Measurements from ENCODE around the gene SRSF1. TPM values are rescaled to one million over a fixed set of nuclear protein-coding genes. Genes with fewer than 3 reads are reported as not detected.
"Not testable (repeated sequence)": the region's sequence is repeated elsewhere in the genome, so short reads cannot be mapped to it uniquely, and the experiment has no call there.

Gene SRSF1
- total RNA-seq, 1 experiment from 2014 or later: 373 TPM

DNA sequence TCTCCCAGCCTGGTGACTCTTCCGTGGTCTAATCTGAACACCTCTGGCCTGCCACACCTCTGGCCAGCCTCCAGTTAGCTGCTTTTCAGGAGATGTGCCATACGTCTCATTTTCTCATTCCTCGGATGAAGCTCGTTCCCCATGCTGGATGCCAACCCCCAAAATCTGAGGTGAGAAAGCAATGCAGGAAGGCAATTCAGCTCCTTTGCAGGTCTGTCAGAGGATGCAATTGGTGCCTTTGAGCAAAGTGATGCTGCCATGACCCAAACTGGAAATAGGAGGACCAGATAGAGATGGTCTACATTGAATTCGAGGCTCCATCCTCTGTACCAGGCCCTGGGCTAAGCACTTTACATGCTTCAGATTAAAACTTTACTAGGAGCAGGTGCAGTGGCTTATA lies 40.8 kb downstream of the SRSF1 start:
- DNase-seq (ENCODE audit: low read depth): no peak

DNA sequence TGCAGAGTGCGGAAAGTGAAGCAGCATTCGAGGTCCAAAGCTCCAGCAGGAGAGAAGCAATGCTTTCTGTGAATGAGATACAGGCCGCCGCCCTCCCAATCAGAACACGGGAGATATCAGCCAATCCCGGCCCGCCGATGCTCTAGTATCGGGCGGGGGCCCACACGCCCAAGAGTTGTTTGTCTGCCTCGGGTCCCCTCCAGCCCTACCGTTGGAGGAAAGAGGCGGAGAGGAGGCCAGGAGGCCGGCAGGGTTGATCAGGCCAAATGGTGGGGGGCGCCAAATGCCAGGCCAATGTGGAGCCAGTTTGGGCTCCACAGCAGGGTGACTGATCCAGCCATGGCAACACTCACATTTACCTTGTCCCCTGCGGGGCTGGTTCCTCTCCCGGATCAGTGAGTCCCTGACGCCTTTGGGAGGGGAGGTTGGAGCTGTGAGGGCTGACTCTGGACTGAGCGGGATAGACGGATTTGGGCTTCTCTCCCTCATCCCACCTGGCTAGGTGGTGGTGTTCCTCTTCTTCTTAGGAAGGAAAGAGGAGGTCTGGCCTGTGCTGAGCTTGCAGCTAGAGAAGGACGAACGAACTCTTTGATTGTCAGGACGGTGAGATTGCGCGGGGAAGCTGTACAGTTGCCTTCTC lies 41.4 kb downstream of the SRSF1 start:
- DNase-seq (ENCODE audit: low read depth): no peak

DNA sequence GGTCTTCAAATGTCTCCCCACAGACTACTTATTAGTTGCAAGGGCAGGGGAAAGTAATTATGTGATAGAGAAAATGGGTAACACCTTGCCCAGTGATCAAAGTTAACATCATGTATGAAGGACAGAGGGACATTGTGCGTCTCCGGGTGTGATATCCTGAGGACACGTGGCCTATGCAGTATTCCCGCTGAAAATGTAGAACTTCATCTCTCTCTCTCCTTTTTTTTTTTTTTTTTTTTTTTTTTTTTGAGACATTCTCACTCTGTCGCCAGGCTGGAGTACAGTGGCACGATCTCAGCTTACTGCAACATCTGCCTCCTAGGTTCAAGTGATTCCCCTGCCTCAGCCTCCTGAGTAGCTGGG lies 43.9 kb downstream of the SRSF1 start:
- DNase-seq (ENCODE audit: low read depth): no peak

DNA sequence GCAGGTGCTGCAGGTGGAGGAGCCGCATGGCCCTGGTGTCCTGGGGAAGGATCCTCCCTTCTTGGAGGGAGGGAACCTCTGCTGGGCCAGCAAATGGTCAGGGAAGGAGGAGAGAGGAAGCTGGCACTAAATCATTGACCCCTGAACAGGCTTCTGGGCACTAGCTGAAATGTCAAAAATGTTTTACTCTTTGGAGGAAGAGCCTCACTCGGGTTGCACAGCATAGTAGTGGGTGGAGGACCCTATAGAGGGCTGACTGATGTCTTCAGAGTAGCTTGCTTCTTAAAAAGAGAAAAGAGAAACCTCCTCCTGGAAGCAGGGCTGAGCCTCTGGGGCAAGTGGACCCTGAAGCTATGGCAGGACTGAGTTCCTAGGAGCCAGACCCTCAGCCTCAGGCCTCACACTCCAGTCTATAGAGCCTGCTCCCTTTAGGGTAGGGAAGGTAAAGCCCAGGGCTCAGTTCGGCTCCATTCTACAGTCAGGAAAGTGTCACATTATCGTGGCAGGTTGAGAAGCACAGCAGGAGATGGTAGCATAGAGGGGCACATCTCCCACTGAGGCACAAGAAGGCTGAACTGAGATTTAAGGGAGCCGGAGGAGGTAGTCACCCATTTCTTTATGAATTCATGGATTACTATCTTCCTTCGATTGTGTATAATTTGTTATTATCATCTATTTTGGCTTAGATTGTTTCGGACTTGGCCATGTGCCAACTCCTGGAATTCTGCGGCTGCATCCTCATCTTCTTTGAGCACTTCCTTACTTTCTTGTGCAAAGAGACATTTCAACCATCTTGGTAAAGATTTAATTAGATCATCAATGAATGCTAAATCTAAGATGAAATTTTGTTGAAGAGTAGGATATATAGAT lies 44.5 kb downstream of the SRSF1 start:
- DNase-seq (ENCODE audit: low read depth): no peak

DNA sequence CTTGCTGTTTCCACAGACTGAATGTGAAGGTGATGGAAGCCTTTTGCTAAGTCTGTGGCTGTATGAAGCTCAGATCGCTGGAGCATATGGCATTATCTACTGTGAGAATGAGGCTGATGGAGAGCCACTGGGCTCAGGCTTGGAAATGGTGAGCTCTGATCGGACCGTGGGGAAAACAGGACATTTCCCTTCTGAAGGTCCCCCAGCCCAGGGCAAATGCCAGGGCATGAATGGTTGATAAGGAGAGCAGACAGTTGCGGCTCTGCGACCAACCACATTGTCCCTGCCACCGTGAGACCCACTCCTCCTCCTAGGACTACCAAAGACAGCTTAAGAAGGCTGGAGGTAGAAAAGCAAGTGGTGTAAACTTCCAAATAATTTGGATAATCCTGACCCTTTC lies 47.1 kb downstream of the SRSF1 start:
- DNase-seq (ENCODE audit: low read depth): no peak

DNA sequence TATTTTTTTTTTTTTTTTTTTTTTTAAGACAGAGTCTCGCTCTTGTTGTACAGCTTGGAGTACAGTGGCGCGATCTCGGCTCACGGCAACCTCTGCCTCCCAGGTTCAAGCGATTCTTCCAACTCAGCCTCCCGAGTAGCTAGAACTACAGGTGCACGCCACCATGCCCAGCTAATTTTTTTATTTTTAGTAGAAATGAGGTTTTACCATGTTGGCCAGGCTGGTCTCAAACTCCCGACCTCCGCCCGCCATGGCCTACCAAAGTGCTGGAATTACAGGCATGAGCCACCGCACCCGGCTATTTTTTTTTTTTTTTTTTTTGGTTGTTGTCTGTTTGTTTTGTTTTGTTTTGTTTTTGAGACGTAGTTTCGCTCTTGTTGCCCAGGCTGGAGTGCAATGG lies 48.7 kb downstream of the SRSF1 start:
- DNase-seq (ENCODE audit: low read depth): not testable (repeated sequence)

DNA sequence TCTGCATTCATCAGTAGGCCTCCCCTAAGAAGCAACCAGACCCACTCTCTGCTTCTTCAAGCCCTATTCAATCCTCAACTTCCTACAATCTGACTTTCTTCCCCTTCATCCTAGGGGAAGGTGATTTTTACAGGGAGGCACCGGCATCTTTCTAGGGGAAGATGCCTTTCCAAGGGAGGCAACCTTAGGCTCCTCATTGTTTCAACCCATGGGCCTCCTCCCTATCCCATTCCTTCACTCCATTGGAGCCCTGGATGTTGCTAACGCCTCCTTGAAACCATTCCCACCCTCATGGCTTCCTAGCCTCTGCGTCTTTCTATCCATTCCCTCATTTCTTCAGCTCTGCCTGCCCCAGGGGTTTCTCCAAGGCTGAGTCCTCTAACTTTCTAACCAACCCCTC lies 49.2 kb downstream of the SRSF1 start:
- DNase-seq (ENCODE audit: low read depth): no peak

DNA sequence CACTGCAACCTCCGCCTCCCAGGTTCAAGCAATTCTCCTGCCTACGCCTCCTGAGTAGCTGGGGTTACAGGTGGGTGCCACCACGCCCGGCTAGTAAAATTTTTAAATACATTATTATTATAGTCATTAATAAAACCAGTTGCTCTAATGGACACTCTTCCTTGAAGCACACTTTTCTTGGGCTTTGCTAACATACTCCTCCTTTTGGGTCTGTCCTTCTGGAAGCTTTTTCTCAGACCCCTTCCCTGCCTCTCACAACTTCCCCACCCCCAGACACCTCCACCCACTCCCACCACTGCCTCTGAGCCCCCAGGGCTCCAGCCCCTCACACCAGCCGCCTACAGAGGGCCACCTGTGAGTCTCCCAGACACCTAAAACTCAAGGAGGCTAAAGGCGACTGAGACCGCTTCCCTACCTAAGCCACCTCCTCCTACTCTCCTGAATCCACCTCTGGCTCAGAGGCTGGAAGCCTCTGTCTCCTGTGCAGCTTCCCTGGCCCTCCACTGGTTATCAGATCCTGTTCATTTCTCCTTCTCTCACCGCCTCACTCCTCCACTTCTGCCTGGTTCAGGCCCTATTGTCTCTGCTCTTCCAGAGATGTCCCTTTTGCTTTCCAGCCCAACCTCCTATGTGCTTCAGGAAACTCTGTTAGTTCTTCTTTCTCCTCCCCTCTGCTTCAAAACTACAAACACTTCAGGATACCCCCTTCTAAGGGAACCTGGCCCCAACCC lies 49.8 kb downstream of the SRSF1 start:
- no peak for DNase-seq (ENCODE audit: low read depth)

DNA sequence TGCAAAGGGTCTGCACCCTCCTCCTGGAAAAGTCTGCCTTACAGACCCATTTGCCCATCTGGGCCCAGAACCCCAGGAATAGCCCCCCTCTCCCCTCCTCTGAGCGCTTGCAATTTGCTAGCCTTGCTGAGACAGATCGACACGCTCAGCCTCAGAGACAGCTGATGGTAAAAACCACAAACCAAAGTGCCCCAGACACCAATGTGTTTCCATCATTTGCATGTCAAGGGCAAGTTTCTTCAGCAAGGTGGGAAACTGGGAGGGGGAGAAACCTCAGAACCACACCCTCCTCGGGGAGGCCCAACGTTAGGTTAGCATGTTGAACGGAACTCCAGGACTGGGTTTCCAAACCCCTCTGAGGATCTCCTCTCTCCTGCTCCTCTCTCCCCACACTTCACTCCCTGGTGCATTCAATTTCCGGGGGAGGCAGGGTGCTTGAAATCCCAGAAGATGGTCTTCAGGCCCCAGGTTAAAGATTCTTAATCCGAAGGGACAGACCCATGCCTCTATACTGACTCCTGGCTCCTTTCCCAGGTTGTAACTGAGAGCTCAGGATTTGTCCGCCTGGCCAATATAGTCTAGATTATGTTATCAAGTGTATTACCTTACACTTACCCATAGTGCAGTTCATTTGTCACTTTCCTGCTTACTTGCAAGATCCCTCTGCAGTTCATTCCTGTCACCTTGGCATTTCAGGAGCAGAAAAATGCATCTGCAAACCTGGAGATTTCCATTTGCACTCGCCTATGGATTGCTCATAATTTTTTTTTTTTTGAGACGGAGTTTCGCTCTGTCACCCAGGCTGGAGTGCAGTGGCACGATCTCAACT lies 50.5 kb downstream of the SRSF1 start:
- no peak for DNase-seq (ENCODE audit: low read depth)

DNA sequence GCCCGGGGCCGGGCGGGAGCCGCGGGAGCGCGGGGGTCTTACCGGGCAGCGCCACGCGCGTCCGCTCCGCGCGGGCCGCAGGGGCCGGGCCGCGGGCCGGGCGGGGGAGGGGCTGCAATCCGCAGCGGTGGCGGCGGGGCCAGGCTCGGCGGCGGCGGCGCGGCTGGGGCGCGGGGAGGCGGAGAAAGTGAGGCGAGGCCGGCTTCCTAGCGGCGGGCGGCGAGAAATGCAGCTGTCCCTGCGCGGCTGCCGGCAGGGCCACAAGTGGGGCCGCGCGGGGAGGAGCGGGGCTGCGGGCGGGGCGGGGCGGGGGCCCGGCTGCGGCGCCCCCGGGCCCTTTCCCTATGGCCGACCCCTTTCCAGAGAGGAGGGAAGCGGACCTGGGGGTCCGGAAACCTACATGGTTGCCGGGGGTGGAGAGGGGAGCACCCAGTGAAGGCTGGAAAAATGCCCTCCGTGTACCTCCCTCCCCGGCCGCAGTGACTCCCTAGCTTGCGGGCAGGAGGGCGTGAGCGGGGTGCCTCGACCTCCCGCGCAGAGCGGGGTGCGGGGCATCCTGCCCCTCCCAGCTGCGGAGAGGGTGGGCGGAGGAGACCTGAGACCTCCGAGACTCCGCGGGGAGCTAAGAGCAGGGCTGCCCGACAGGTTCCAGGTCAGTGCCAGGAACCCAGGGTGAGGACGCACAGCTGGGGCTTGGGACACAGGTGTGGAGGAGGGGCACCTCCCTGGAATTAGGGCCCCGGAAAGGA lies 51.7 kb downstream of the SRSF1 start, which contains the start of gene CUEDC1:
Gene CUEDC1 (minus strand): TSS at position 230 of the 749 bp plus-strand sequence. CDS start 69,848 bp downstream, outside the sequence.
- DNase-seq (ENCODE audit: low read depth): no peak

DNA sequence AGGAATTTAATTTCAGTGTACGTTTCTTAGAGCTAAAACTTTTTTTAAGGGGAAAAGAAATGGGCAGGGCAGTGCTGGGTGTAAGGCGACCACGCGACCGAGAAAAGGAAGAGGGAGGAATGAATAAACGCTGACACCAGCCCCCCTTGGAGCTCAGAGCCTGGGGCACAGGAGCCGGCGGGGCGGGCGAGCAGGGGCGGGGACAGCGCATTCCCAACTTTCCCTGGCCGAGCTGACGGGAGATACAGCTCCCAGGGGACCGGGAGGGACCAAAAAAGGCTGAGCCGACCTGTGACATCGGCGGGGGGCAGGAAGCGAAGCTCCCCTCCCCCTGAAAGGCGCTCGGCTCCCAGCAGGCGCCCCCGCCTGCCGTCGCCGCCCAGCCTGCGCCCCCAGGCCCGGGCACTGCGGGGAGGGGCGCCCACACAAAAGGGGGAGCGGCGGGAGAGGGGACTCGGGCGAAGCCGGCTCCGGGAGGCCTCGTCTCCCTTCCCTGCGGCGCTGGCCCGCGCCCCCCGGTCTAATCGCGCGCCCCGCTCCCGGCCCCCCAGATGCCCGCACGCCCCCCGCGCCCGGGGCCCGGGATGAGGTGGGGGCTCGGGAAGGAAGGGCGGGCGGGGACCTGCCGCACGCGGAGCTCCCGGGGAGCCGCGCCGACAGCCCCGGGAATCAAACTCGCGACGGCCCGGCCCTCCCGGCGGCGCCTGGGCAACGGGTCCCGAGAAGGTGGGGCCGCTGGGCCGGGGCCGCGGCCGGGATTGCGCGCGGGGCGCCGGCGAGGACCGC lies 52.5 kb downstream of the SRSF1 start:
- peak; percentile 73 for DNase-seq (ENCODE audit: low read depth)

DNA sequence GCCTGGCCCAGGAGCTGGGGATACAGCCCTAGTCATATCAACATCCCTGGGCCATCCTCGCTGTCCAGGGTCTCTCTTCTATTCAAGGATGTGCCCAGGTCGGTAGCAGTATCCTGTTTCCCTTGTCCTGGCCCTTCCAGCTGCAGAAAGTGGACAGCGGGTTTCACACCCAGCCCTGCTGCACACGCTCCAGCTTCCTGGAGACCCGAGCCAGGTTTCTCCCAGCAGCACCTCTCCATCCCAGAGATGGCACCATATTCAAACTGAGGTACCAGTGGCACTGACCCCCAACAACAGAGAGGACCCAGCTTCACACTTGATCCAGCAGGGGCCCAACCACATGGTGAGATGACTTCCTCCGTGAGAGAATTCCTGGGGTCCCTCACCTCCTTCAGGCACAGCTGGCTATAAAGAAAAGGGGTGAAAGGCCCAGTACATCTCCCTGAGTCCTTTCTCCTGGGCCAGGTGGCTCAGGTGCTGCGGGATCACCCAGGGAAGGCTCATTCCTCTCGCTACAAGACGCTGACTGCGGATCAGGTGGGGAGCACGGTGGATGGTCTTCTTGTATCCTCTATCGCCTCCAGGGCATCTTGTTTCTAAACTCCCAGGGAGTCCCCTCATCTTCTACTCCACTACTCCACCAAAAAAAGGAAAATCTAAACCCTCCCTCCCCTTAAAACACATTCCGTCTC lies 53.2 kb downstream of the SRSF1 start:
- no peak for DNase-seq (ENCODE audit: low read depth)

Other genes with a start within 250 kb of the SRSF1 start
- 29.9 and 32.1 TPM in 2 replicates for gene MRPS23, start 157.2 kb downstream of the SRSF1 start, total RNA-seq (2014; rRNA removed)
- gene CUEDC1, start 51.8 kb downstream of the SRSF1 start, total RNA-seq (2014; rRNA removed): 22.9 and 29.6 TPM in 2 replicates
- 60.3 and 65.2 TPM in 2 replicates for gene VEZF1, start 19.0 kb downstream of the SRSF1 start, total RNA-seq (2014; rRNA removed)
- 9.6 and 11.8 TPM in 2 replicates for gene DYNLL2, start 76.2 kb upstream of the SRSF1 start, total RNA-seq (2014; rRNA removed)
- gene OR4D1, start 141.1 kb upstream of the SRSF1 start, total RNA-seq (2014; rRNA removed): not detected in 2 replicates
- gene OR4D2, start 159.7 kb upstream of the SRSF1 start, total RNA-seq (2014; rRNA removed): not detected in 2 replicates
- not detected in 2 replicates for gene EPX, start 185.5 kb upstream of the SRSF1 start, total RNA-seq (2014; rRNA removed)
- 13.8 and 15.5 TPM in 2 replicates for gene MKS1, start 212.0 kb upstream of the SRSF1 start, total RNA-seq (2014; rRNA removed)
- not detected in 2 replicates for gene LPO, start 231.3 kb upstream of the SRSF1 start, total RNA-seq (2014; rRNA removed)

Data from LHCN-M2 (cell line).